ENCODE data around the gene FDX1. TPM values are rescaled to one million over a fixed set of nuclear protein-coding genes. Genes with fewer than 3 reads are reported as not detected.

FDX1 gene
- total RNA-seq, 3 donors from 2014 or later = 18.7 to 24.3 (median 19.0) TPM

DNA sequence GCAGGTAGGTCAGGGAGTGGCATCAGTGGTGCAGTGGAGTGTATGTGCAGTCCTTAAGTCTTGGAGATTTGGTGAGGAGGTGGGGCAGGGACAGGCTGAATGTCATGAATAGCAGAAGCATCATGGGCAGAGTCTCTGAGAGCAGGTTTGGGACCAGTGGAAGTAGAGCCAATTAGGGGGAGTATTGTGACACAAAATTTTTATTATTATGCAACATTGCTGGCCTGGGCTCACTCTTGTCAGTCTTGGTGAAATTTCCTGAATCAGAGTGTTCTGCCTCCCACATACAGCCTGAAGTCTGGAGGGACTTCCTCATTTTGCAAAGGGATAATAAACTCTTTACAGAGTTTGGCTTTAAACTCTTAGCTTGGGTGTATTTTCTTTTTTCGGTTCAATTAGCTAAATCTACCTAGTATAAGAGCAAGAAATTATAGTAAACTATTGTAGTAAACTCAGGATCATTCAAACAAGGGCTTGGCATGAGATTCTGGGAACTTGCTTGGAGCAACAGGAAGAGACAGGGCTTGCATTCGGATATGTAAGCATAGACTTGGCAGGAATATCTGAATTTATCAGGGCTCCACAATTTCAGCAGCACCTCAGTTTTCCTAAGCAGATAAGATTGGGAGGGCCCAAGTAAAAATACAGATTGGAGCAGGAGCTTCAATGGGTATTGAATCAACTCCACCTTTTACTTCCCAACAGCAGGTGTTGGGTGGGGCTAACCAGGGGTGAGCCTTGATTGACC is 67.7 kb downstream of the FDX1 start:
- Histone ChIP-seq H3K4me3 (no peak overlapping the region), H3K4me1 (ENCODE audit: low read depth) (no peaks in the 10 kb centered on the region), H3K9me3 (no peaks in the 10 kb centered on the region), H3K36me3 (ENCODE audit: low read depth) (no peaks in the 10 kb centered on the region)
- no peak for TF ChIP-seq CTCF (IDR thresholded peaks at IDR 0.05)
- DNase-seq (no peak), ATAC-seq (peak; percentile 37)
- intact Hi-C loops (cut with DNase I, micrococcal nuclease) = no loop called here

DNA sequence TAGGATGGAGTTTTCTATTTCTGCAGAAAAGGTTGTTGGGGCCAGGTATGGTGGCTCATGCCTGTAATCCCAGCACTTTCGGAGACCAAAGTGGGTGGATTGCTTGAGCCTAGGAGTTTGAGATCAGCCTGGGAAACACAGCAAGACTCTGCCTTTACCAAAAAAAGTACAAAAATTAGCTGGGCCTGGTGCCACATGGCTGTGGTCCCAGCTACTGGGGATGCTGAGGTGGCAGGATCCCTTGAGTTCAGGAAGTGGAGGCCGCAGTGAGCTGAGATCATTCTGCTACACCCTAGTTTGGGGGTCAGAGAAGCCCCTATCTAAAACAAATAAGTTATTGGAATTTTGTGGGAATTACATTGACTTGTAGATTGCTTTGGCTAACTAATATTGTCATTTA is 71.7 kb downstream of the FDX1 start:
- no peak for TF ChIP-seq CTCF (IDR thresholded peaks at IDR 0.05)
- ATAC-seq = no peak
- no peaks in the 10 kb centered on the region for H3K36me3 ChIP-seq (ENCODE audit: low read depth)

DNA sequence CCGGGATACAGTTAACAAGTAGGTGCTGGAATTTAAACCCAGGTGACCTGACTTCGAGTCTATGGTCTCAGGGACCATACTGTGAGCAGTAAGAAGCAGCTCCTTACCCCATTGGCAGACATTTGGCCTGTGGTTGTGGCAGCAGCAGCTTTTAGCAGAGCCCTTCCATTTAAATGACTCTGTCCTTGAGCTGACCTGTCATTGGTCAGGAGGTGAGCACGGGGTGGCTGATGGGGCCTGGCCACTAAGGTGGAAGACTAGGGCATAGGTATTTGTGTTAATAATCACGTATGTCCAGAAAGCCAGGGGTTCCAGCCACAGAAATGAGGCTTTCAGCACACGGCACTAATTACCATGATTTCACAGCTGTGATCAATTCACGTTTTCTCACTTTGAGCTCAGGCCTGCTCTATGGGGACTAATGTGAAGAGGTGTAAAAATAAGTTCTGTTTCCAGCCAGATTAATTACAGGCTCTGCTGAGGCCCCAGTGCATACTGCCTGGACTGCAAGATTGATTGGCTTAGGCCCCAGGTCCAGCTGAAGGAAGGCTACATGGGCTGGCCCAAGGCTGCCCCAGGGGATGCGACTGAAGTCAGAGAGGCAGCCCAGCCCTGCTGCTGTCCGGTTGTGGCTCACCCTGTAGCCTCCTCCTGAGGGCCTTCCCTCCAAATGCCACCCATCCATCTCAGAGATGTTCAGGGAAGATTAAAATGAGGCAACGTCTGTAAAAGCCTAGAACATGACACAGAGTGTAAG is 76.0 kb downstream of the FDX1 start:
- TF ChIP-seq CTCF (IDR thresholded peaks at IDR 0.05) = no peak
- Histone ChIP-seq H3K4me3 (no peak overlapping the region), H3K4me1 (ENCODE audit: low read depth) (no peaks in the 10 kb centered on the region), H3K36me3 (ENCODE audit: low read depth) (no peaks in the 10 kb centered on the region), H3K9me3 (no peaks in the 10 kb centered on the region)
- intact Hi-C loops (cut with DNase I, micrococcal nuclease) = no loop called here
- ATAC-seq (no peak), DNase-seq (no peak)

More for the DNA sequence above, 71.7 kb downstream of the FDX1 start:
- Histone ChIP-seq H3K4me3 (no peak overlapping the region), H3K9me3 (no peaks in the 10 kb centered on the region), H3K4me1 (ENCODE audit: low read depth) (no peaks in the 10 kb centered on the region)
- DNase-seq = no peak
- intact Hi-C loops (cut with DNase I, micrococcal nuclease) = no loop called here

- no peaks in the 10 kb centered on the region for H3K4me1 ChIP-seq (ENCODE audit: low read depth)
- intact Hi-C loops (cut with DNase I, micrococcal nuclease) = no loop called here
- no peaks in the 10 kb centered on the region for H3K9me3 ChIP-seq
- DNase-seq (no peak), ATAC-seq (no peak)
- no peaks in the 10 kb centered on the region for H3K36me3 ChIP-seq (ENCODE audit: low read depth)
- no peak for TF ChIP-seq CTCF (IDR thresholded peaks at IDR 0.05)
- H3K4me3 ChIP-seq = no peak overlapping the region
Measured at GRCh38 chr11:110507328-110507727, 77.6 kb downstream of the FDX1 start.

- TF ChIP-seq CTCF (IDR thresholded peaks at IDR 0.05) = no peak
Measured at GRCh38 chr11:110508786-110509185, 79.0 kb downstream of the FDX1 start.

More at GRCh38 chr11:110508786-110509185, 79.0 kb downstream of the FDX1 start:
- intact Hi-C loops (cut with DNase I, micrococcal nuclease) = no loop called here
- H3K4me1 ChIP-seq (ENCODE audit: low read depth) = no peaks in the 10 kb centered on the region
- no peak overlapping the region for H3K4me3 ChIP-seq
- H3K36me3 ChIP-seq (ENCODE audit: low read depth) = no peaks in the 10 kb centered on the region
- ATAC-seq (no peak), DNase-seq (no peak)
- no peaks in the 10 kb centered on the region for H3K9me3 ChIP-seq
